Natural killer cell (primary cell): Measurements from ENCODE around the gene VEPH1. TPM values are rescaled to one million over a fixed set of nuclear protein-coding genes. Genes with fewer than 3 reads are reported as not detected.

ENCODE experiments used
- ATAC-seq, 3 donors: fragments of 150-1000 bp in 2 of 3; fragments of 200-7000 bp in 1 of 3; cut with Tn5 transposase; 1 replicate in 1 of 3; 2 replicates in 2 of 3; pipeline ENCODE4 v1.10.0; 2021; ENCODE audit warnings: mild to moderate bottlenecking in 2 of 3, moderate library complexity in 2 of 3
- DNase-seq, 2 donors: peaks; one replicate each; pipeline versions ENCODE4 v3.0.0 to v3.0.0-alpha.2; 2013 to 2021; ENCODE audit warnings: mixed read lengths in 1 of 2
- H3K27ac ChIP-seq: one replicate; pipeline ENCODE4 v1.5.1; 2013; ENCODE audit warnings: mild to moderate bottlenecking, low read length
- H3K27me3 ChIP-seq: one replicate; pipeline ENCODE4 v1.6.1; 2013; ENCODE audit warnings: low read length; ENCODE audit not compliant: control insufficient read depth, insufficient read depth
- H3K36me3 ChIP-seq: one replicate; pipeline ENCODE4 v1.6.1; 2013; ENCODE audit warnings: low read length; ENCODE audit not compliant: control insufficient read depth, insufficient read depth
- H3K4me1 ChIP-seq: one replicate; pipeline ENCODE4 v1.6.1; 2013; ENCODE audit warnings: low read length; ENCODE audit not compliant: control insufficient read depth, insufficient read depth
- H3K4me3 ChIP-seq: one replicate; pipeline ENCODE4 v1.5.1; 2013; ENCODE audit warnings: low read length
- H3K9me3 ChIP-seq: one replicate; pipeline ENCODE4 v1.6.1; 2013; ENCODE audit warnings: low read length; ENCODE audit not compliant: control insufficient read depth, insufficient read depth
- H3K27ac Mint-ChIP-seq, 2 donors: one replicate each; pipeline ENCODE4 v1.8.0; 2022; ENCODE audit warnings: mild to moderate bottlenecking in 2 of 2, mixed read lengths in 2 of 2, moderate library complexity in 1 of 2
- H3K27me3 Mint-ChIP-seq, 2 donors: one replicate each; pipeline ENCODE4 v1.8.0; 2022; ENCODE audit warnings: low read depth in 2 of 2, mixed read lengths in 2 of 2
- H3K36me3 Mint-ChIP-seq: one replicate; pipeline ENCODE4 v1.8.0; 2022; ENCODE audit warnings: mixed read lengths
- H3K4me1 Mint-ChIP-seq, 2 donors: one replicate each; pipeline ENCODE4 v1.8.0; 2022; ENCODE audit warnings: mixed read lengths in 2 of 2
- H3K4me3 Mint-ChIP-seq: one replicate; pipeline ENCODE4 v1.8.0; 2022; ENCODE audit warnings: mild to moderate bottlenecking, moderate library complexity, mixed read lengths
- H3K9me3 Mint-ChIP-seq, 2 donors: one replicate each; pipeline ENCODE4 v1.8.0; 2022; ENCODE audit warnings: mixed read lengths in 2 of 2
- WGBS: methylation state at CpG from one replicate; pipeline ENCODE4 v1.1.7; 2013; ENCODE audit warnings: missing lambda C conversion rate; ENCODE audit not compliant: insufficient coverage; 5-methylcytosine and 5-hydroxymethylcytosine counted together
- intact Hi-C: fragments of 100-400 bp; cut with micrococcal nuclease; formaldehyde crosslinking; loops from one replicate; pipeline ENCODE4 v1.14.2; 2022
- total RNA-seq, 4 donors: library from RNA; stranded (reverse); fragments of 120-200 nt in 1 of 4; gene quantifications; one replicate each; pipeline versions ENCODE4 v1.2.3 to v1.2.4, GENCODE V29; 2013 to 2022
- TF ChIP-seq, protein P1 (sequence below): fragments of 200-600 bp; IDR thresholded peaks from one replicate; pipeline ENCODE4 v1.8.0; 2022; ENCODE audit warnings: antibody characterized with exemption

The VEPH1 gene
- total RNA-seq, 3 donors from 2014 or later (not counting 1 experiment from before 2014, with no cell fraction given), result 0.41 to 1.3 (median 0.60) TPM

DNA sequence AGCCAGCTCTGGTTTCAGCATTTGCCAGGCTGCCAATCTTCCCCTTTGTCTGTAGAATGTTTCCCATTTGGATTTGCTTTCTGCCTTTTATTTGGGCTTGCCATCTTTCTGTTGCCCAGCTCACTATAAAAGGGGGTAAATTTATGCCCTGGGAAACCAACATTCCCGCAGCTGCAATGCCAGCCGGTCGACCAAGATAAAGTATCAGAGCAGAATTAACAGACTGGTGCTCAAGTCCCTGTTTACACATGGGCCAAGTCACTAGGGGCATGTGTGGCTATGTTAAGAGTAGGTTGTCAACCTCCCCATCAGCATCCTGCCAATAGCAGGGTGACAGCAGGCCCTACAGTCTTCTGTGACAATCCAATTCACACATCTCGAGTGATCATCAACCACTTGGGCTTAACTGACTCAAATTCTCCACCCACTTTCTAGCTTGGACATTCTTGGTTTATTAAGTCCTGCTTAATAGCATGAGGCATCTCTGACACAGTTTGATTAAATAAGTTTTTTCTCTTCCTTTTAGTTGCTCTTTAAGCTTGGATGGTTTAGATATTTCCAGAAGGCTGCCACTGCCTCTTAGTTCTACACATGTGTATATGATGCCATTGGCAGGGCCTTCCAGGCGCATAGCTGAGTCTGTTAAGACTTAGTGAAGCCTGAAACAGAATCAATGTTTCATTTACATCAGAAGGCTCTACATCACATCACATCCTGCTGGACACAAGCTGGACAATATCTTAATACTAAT lies 24.1 kb upstream of the VEPH1 start:
- H3K4me3 ChIP-seq, result no peak overlapping the region
- Mint-ChIP-seq H3K4me1 (no peaks in the 10 kb centered on the region), H3K27ac (no peak overlapping the region), H3K9me3 (peaks cover 0 to 2% of the 10 kb centered on the region in 2 donors), H3K36me3 (no peaks in the 10 kb centered on the region), H3K27me3 (peaks cover 0 to 2% of the 10 kb centered on the region in 2 donors), H3K4me3 (no peak overlapping the region)
- 76% methylated on average over 5 of the region's 5 CpGs for WGBS
- no peaks in the 10 kb centered on the region for H3K36me3 ChIP-seq
- H3K27ac ChIP-seq, result no peak overlapping the region
- H3K9me3 ChIP-seq, result no peaks in the 10 kb centered on the region
- TF ChIP-seq, protein P1, sequence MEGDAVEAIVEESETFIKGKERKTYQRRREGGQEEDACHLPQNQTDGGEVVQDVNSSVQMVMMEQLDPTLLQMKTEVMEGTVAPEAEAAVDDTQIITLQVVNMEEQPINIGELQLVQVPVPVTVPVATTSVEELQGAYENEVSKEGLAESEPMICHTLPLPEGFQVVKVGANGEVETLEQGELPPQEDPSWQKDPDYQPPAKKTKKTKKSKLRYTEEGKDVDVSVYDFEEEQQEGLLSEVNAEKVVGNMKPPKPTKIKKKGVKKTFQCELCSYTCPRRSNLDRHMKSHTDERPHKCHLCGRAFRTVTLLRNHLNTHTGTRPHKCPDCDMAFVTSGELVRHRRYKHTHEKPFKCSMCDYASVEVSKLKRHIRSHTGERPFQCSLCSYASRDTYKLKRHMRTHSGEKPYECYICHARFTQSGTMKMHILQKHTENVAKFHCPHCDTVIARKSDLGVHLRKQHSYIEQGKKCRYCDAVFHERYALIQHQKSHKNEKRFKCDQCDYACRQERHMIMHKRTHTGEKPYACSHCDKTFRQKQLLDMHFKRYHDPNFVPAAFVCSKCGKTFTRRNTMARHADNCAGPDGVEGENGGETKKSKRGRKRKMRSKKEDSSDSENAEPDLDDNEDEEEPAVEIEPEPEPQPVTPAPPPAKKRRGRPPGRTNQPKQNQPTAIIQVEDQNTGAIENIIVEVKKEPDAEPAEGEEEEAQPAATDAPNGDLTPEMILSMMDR, result no peak
- intact Hi-C loops, result no loop called here
- H3K27me3 ChIP-seq, result no peaks in the 10 kb centered on the region
- ATAC-seq (no peak), DNase-seq (no peak)
- no peaks in the 10 kb centered on the region for H3K4me1 ChIP-seq

DNA sequence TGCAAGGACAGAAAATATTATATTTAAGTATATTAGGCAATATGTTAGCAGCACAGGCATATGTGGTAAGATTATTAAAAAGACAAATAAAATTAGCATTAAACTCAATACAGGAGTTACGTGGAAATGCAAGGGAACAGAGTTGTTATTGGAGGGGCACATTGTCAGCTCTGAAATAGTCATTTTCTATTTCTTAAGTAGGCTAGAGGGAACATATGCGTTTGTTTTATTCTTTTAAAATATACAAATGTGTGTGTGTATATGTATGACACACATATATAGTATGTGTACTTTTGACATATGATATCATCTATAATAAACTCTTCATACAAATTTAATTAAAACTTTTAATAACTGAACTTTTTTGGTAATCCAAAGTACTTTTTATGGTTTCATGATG lies 22.8 kb upstream of the VEPH1 start:
- TF ChIP-seq, protein P1, result no peak
- Histone ChIP-seq H3K4me1 (no peaks in the 10 kb centered on the region), H3K9me3 (no peaks in the 10 kb centered on the region), H3K4me3 (no peak overlapping the region), H3K27me3 (no peaks in the 10 kb centered on the region), H3K36me3 (no peaks in the 10 kb centered on the region), H3K27ac (no peak overlapping the region)
- no peaks in the 10 kb centered on the region for H3K4me1 Mint-ChIP-seq
- no peak overlapping the region for H3K27ac Mint-ChIP-seq
- intact Hi-C loops, result no loop called here
- peaks cover 0 to 2% of the 10 kb centered on the region in 2 donors for H3K27me3 Mint-ChIP-seq
- no peak for DNase-seq
- no peak overlapping the region for H3K4me3 Mint-ChIP-seq
- ATAC-seq, result no peak
- 100% methylated on average over 1 of the region's 2 CpGs for WGBS
- peaks cover 0 to 2% of the 10 kb centered on the region in 2 donors for H3K9me3 Mint-ChIP-seq
- H3K36me3 Mint-ChIP-seq, result no peaks in the 10 kb centered on the region

DNA sequence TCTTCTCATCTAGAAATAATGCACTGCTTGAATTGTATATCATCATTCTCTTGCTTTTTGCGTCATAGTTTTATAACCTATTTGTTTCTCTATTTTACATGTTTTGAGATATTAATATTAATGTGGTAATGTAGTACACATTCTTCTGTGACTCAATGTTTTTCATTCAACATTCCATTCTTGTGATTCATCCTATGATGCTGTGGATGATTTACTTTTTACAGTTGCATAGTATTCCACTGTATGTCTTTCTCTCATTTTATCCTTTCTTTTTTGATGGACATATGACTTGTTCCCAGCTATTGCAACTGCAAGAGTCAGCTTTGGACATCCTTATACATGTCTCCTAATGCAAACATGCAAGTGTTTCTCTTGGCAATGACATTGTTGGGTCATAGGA lies 20.6 kb upstream of the VEPH1 start:
- Histone ChIP-seq H3K36me3 (no peaks in the 10 kb centered on the region), H3K27me3 (no peaks in the 10 kb centered on the region), H3K4me1 (no peaks in the 10 kb centered on the region), H3K4me3 (no peak overlapping the region), H3K9me3 (no peaks in the 10 kb centered on the region), H3K27ac (no peak overlapping the region)
- Mint-ChIP-seq H3K4me3 (no peak overlapping the region), H3K27ac (no peak overlapping the region), H3K9me3 (peaks cover 0 to 3% of the 10 kb centered on the region in 2 donors), H3K4me1 (no peaks in the 10 kb centered on the region), H3K27me3 (peaks cover 0 to 2% of the 10 kb centered on the region in 2 donors), H3K36me3 (no peaks in the 10 kb centered on the region)
- TF ChIP-seq, protein P1, result no peak
- WGBS, result no CpG with 5 or more reads among the region's 1 CpG
- ATAC-seq, result no peak
- intact Hi-C loops, result no loop called here
- DNase-seq, result no peak

DNA sequence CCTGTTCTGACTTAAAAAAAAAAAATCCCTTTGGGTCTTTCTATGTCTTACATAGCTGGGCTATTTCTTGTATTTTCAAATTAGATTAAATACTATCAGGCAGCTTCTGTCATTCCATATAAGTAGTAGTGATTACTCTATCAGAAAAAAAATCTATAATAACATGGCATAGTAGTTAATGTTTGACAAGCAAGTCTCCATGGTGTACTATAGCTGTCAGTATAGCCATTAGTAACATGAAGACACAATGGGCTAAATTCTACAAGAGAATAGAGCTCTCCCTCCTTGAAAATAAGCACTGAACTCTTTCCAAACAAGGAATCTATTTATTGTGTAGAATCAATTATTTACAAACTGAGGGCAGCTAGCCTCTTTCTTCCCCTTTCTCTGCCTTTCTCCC lies 19.4 kb upstream of the VEPH1 start:
- TF ChIP-seq, protein P1, result no peak
- H3K27me3 ChIP-seq, result no peaks in the 10 kb centered on the region
- Mint-ChIP-seq H3K27me3 (peaks cover 0 to 2% of the 10 kb centered on the region in 2 donors), H3K36me3 (no peaks in the 10 kb centered on the region), H3K27ac (no peak overlapping the region), H3K4me3 (no peak overlapping the region), H3K4me1 (no peaks in the 10 kb centered on the region), H3K9me3 (peaks cover 0 to 3% of the 10 kb centered on the region in 2 donors)
- no peak overlapping the region for H3K4me3 ChIP-seq
- H3K27ac ChIP-seq, result no peak overlapping the region
- no peaks in the 10 kb centered on the region for H3K36me3 ChIP-seq
- intact Hi-C loops, result no loop called here
- no peaks in the 10 kb centered on the region for H3K9me3 ChIP-seq
- ATAC-seq (no peak), DNase-seq (no peak)
- H3K4me1 ChIP-seq, result no peaks in the 10 kb centered on the region
